CD8-positive, alpha-beta memory T cell (primary cell): ENCODE measurements around the gene RNU1-3. TPM values are rescaled to one million over a fixed set of nuclear protein-coding genes. Genes with fewer than 3 reads are reported as not detected.
"Not testable (repeated sequence)": the region's sequence is repeated elsewhere in the genome, so short reads cannot be mapped to it uniquely, and the experiment has no call there.

ENCODE experiments used
- CTCF ChIA-PET: fragments of 350-600 bp; sonication (Branson Sonifier 250); formaldehyde crosslinking; loops from one replicate; lab custom pipeline; 2021; ENCODE audit warnings: antibody characterized with exemption; lab: Charles Lee
- POLR2A ChIA-PET: fragments of 350-600 bp; sonication (Branson Sonifier 250); formaldehyde crosslinking; loops from one replicate; lab custom pipeline; 2021; ENCODE audit warnings: antibody characterized with exemption; lab: Charles Lee
- DNase-seq, 5 donors: peaks; one replicate each; pipeline versions ENCODE4 v3.0.0 to v3.0.0-alpha.2; 2020 to 2022; ENCODE audit warnings: mixed read lengths in 1 of 5
- H3K27ac ChIP-seq: one replicate; pipeline ENCODE4 v1.7.0; 2013; ENCODE audit warnings: low read depth, mild to moderate bottlenecking, low read length, moderate library complexity
- H3K27me3 ChIP-seq: 2 replicates; pipeline ENCODE4 v1.7.0; 2013; ENCODE audit warnings: low read length, mild to moderate bottlenecking; ENCODE audit not compliant: insufficient read depth, poor library complexity, severe bottlenecking
- H3K36me3 ChIP-seq: 2 replicates; pipeline ENCODE4 v1.7.0; 2013; ENCODE audit warnings: mild to moderate bottlenecking, low read length, moderate library complexity; ENCODE audit not compliant: insufficient read depth
- H3K4me1 ChIP-seq: 2 replicates; pipeline ENCODE4 v1.7.0; 2013; ENCODE audit warnings: mild to moderate bottlenecking, low read length, moderate library complexity; ENCODE audit not compliant: insufficient read depth
- H3K4me3 ChIP-seq: 2 replicates; pipeline ENCODE4 v1.7.0; 2013; ENCODE audit warnings: mild to moderate bottlenecking, low read length
- H3K9me3 ChIP-seq: 2 replicates; pipeline ENCODE4 v1.7.0; 2013; ENCODE audit warnings: mild to moderate bottlenecking, low read length
- H3K27ac Mint-ChIP-seq, 8 donors: one replicate each; pipeline ENCODE4 v1.8.0; 2020 to 2021; ENCODE audit warnings: mixed read lengths in 8 of 8, mild to moderate bottlenecking in 6 of 8, inconsistent platforms in 3 of 8, moderate library complexity in 3 of 8
- H3K27me3 Mint-ChIP-seq, 2 donors: one replicate each; pipeline ENCODE4 v1.8.0; 2020 to 2021; ENCODE audit warnings: mixed read lengths in 2 of 2, mild to moderate bottlenecking in 1 of 2, moderate library complexity in 1 of 2
- H3K36me3 Mint-ChIP-seq, 3 donors: one replicate each; pipeline ENCODE4 v1.8.0; 2020 to 2021; ENCODE audit warnings: mixed read lengths in 3 of 3, inconsistent platforms in 1 of 3, mild to moderate bottlenecking in 1 of 3
- H3K4me1 Mint-ChIP-seq, 3 donors: one replicate each; pipeline ENCODE4 v1.8.0; 2020 to 2021; ENCODE audit warnings: mixed read lengths in 3 of 3, inconsistent platforms in 1 of 3, mild to moderate bottlenecking in 1 of 3
- H3K4me3 Mint-ChIP-seq, 7 donors: one replicate each; pipeline ENCODE4 v1.8.0; 2020 to 2021; ENCODE audit warnings: mixed read lengths in 7 of 7, mild to moderate bottlenecking in 6 of 7, moderate library complexity in 4 of 7, inconsistent platforms in 2 of 7
- H3K9me3 Mint-ChIP-seq, 5 donors: one replicate each; pipeline ENCODE4 v1.8.0; 2020 to 2022; ENCODE audit warnings: mixed read lengths in 5 of 5, mild to moderate bottlenecking in 3 of 5, moderate library complexity in 2 of 5, inconsistent platforms in 1 of 5
- polyA plus RNA-seq: library from polyadenylated mRNA; unstranded; fragments of 300-500 nt; fragmentation: Illumina TruSeq; gene quantifications from one replicate; pipeline ENCODE4 v1.2.3, GENCODE V29; 2021
- total RNA-seq, 2 experiments: library from RNA; stranded (reverse); gene quantifications; one replicate each; pipeline ENCODE4 v1.2.3, GENCODE V29; 2021

RNU1-3 gene
- total and polyA plus RNA-seq, 3 experiments from 2014 or later: 1,293 to 1,300 TPM; not detected in 1

- peak overlapping the region; percentile 18 to 76 (median 55) for H3K4me3 Mint-ChIP-seq
- Histone ChIP-seq H3K36me3 (no peaks in the 10 kb centered on the region), H3K27ac (no peak overlapping the region), H3K27me3 (no peaks in the 10 kb centered on the region), H3K4me1 (peaks cover 6% of the 10 kb centered on the region), H3K9me3 (no peaks in the 10 kb centered on the region), H3K4me3 (no peak overlapping the region)
- ChIA-PET POLR2A (interaction anchor here (0.8 kb wide), 1 partner anchor 52 kb away, joined by 3 read pairs; no protein-coding TSS in a partner anchor), CTCF (no interaction called here)
- DNase-seq: peak in 3 of 5 donors; percentile 42 to 65 (median 45)
- peaks cover 0 to 10% of the 10 kb centered on the region in 2 donors for H3K27me3 Mint-ChIP-seq
- H3K27ac Mint-ChIP-seq: peak overlapping the region in 6 of 8 donors; percentile 8 to 92 (median 62)
- no peaks in the 10 kb centered on the region for H3K36me3 Mint-ChIP-seq
- H3K9me3 Mint-ChIP-seq: no peaks in the 10 kb centered on the region
- H3K4me1 Mint-ChIP-seq: peaks cover 14 to 25% (median 20%) of the 10 kb centered on the region in 3 donors
Observed at GRCh38 chr1:16677552-16678431, 11.0 kb upstream of the RNU1-3 start.

- H3K27ac ChIP-seq, H3K36me3 Mint-ChIP-seq, H3K9me3 Mint-ChIP-seq, POLR2A ChIA-PET, H3K4me3 ChIP-seq, H3K9me3 ChIP-seq, H3K27me3 ChIP-seq, H3K4me1 ChIP-seq, H3K36me3 ChIP-seq, CTCF ChIA-PET: not testable (repeated sequence)
- H3K27me3 Mint-ChIP-seq: peaks cover 0 to 10% of the 10 kb centered on the region in 2 donors
- H3K27ac Mint-ChIP-seq: peak overlapping the region in 3 of 8 donors; percentile 10 to 59 (median 28)
- H3K4me1 Mint-ChIP-seq: peaks cover 14 to 25% (median 20%) of the 10 kb centered on the region in 3 donors
- DNase-seq: peak in 2 of 5 donors; percentile 39 to 58
- peak overlapping the region in 4 of 7 donors; percentile 0 to 67 (median 36) for H3K4me3 Mint-ChIP-seq
Observed at GRCh38 chr1:16676661-16677523, 10.1 kb upstream of the RNU1-3 start.

- DNase-seq, H3K27ac Mint-ChIP-seq, CTCF ChIA-PET, H3K4me3 Mint-ChIP-seq, H3K27ac ChIP-seq, H3K36me3 Mint-ChIP-seq, H3K9me3 Mint-ChIP-seq, H3K9me3 ChIP-seq, H3K27me3 Mint-ChIP-seq, H3K36me3 ChIP-seq, H3K27me3 ChIP-seq, H3K4me1 ChIP-seq, POLR2A ChIA-PET, H3K4me3 ChIP-seq: not testable (repeated sequence)
- H3K4me1 Mint-ChIP-seq: peaks cover 14 to 25% (median 20%) of the 10 kb centered on the region in 3 donors
Observed at GRCh38 chr1:16675118-16675510, 8.4 kb upstream of the RNU1-3 start.

GRCh38 chr1:16673976-16674375, 7.2 kb upstream of the RNU1-3 start:
- H3K9me3 Mint-ChIP-seq, H3K27ac ChIP-seq, H3K9me3 ChIP-seq, POLR2A ChIA-PET, H3K4me3 Mint-ChIP-seq, H3K27me3 Mint-ChIP-seq, H3K4me1 ChIP-seq, H3K27ac Mint-ChIP-seq, H3K36me3 ChIP-seq, H3K36me3 Mint-ChIP-seq, CTCF ChIA-PET, H3K27me3 ChIP-seq, H3K4me3 ChIP-seq, DNase-seq: not testable (repeated sequence)
- peaks cover 14 to 25% (median 20%) of the 10 kb centered on the region in 3 donors for H3K4me1 Mint-ChIP-seq

GRCh38 chr1:16665836-16666235, 912 bp downstream of the RNU1-3 start:
- H3K27ac ChIP-seq, H3K36me3 Mint-ChIP-seq, H3K4me3 Mint-ChIP-seq, H3K9me3 Mint-ChIP-seq, H3K4me1 ChIP-seq, H3K27ac Mint-ChIP-seq, H3K4me3 ChIP-seq, DNase-seq, CTCF ChIA-PET, H3K27me3 ChIP-seq, H3K9me3 ChIP-seq, H3K27me3 Mint-ChIP-seq, H3K4me1 Mint-ChIP-seq, H3K36me3 ChIP-seq, POLR2A ChIA-PET: not testable (repeated sequence)

GRCh38 chr1:16658234-16658633, 8.5 kb downstream of the RNU1-3 start:
- H3K9me3 Mint-ChIP-seq, H3K27ac ChIP-seq, H3K4me1 ChIP-seq, H3K4me3 ChIP-seq, H3K4me1 Mint-ChIP-seq, POLR2A ChIA-PET, CTCF ChIA-PET, H3K27me3 ChIP-seq, H3K27ac Mint-ChIP-seq, H3K9me3 ChIP-seq, H3K27me3 Mint-ChIP-seq, H3K36me3 ChIP-seq, H3K4me3 Mint-ChIP-seq, DNase-seq, H3K36me3 Mint-ChIP-seq: not testable (repeated sequence)

GRCh38 chr1:16656981-16657683, 9.6 kb downstream of the RNU1-3 start:
- H3K36me3 ChIP-seq, H3K4me3 Mint-ChIP-seq, H3K27me3 Mint-ChIP-seq, H3K4me1 ChIP-seq, CTCF ChIA-PET, H3K36me3 Mint-ChIP-seq, H3K4me3 ChIP-seq, H3K9me3 ChIP-seq, H3K27ac Mint-ChIP-seq, H3K9me3 Mint-ChIP-seq, H3K27me3 ChIP-seq, H3K4me1 Mint-ChIP-seq, POLR2A ChIA-PET, H3K27ac ChIP-seq: not testable (repeated sequence)
- peak in 1 of 5 donors; percentile 42 for DNase-seq

GRCh38 chr1:16656574-16656973, 10.2 kb downstream of the RNU1-3 start:
- CTCF ChIA-PET, H3K27ac ChIP-seq, H3K4me1 Mint-ChIP-seq, H3K27me3 Mint-ChIP-seq, H3K9me3 Mint-ChIP-seq, H3K4me1 ChIP-seq, H3K36me3 Mint-ChIP-seq, H3K27ac Mint-ChIP-seq, H3K9me3 ChIP-seq, POLR2A ChIA-PET, H3K27me3 ChIP-seq, H3K4me3 Mint-ChIP-seq, H3K4me3 ChIP-seq, H3K36me3 ChIP-seq: not testable (repeated sequence)
- peak in 1 of 5 donors; percentile 36 for DNase-seq
